PC-9 (cell line): ENCODE results near the gene PTGFRN. TPM values are rescaled to one million over a fixed set of nuclear protein-coding genes. Genes with fewer than 3 reads are reported as not detected.

ENCODE experiments used
- BruUV-seq: library from RNA; stranded (reverse); fragments of 400-500 nt; replicated peaks from 2 replicates; lab custom pipeline; 2021; lab: Mats Ljungman, UMichigan
- CTCF ChIA-PET: fragments of 300-600 bp; sonication (Branson Sonifier 250); formaldehyde crosslinking; loops from one replicate; lab custom pipeline; 2022; ENCODE audit warnings: antibody characterized with exemption; lab: Charles Lee
- POLR2A ChIA-PET: fragments of 300-600 bp; sonication (Branson Sonifier 250); formaldehyde crosslinking; loops from one replicate; lab custom pipeline; 2022; ENCODE audit warnings: antibody characterized with exemption; ENCODE audit not compliant: unreplicated experiment; lab: Charles Lee
- DNase-seq, 2 experiments: peaks; one replicate each; pipeline versions ENCODE4 v3.0.0 to v3.0.0-alpha.2; 2015 to 2022; ENCODE audit warnings: mixed read lengths in 1 of 2
- H2AFZ ChIP-seq: fragments of 200-600 bp; sonication (generic); 2 replicates; pipeline ENCODE4 v1.8.1; 2017; ENCODE audit warnings: antibody characterized with exemption
- H3F3A ChIP-seq: fragments of 200-600 bp; sonication (generic); 2 replicates; pipeline ENCODE4 v1.8.1; 2017; ENCODE audit warnings: antibody characterized with exemption, mild to moderate bottlenecking, low read depth; ENCODE audit not compliant: insufficient read depth
- H3K27ac ChIP-seq: fragments of 200-600 bp; sonication (generic); 2 replicates; pipeline ENCODE4 v1.6.1; 2016; ENCODE audit warnings: mixed run types
- H3K27me3 ChIP-seq: fragments of 200-600 bp; sonication (generic); 2 replicates; pipeline ENCODE4 v1.6.1; 2016; ENCODE audit warnings: low read depth, mixed run types; ENCODE audit not compliant: insufficient read depth
- H3K36me3 ChIP-seq: fragments of 200-600 bp; sonication (generic); 2 replicates; pipeline ENCODE4 v1.6.1; 2016; ENCODE audit warnings: low read depth, mixed run types
- H3K4me1 ChIP-seq: fragments of 200-600 bp; sonication (generic); replicated peaks from 2 replicates; pipeline ENCODE4 v1.6.1; 2016; ENCODE audit warnings: mixed run types; ENCODE audit not compliant: insufficient read depth
- H3K4me2 ChIP-seq: fragments of 200-600 bp; sonication (generic); 2 replicates; pipeline ENCODE4 v1.6.1; 2017; ENCODE audit warnings: mixed run types
- H3K4me3 ChIP-seq: fragments of 200-600 bp; sonication (generic); 2 replicates; pipeline ENCODE4 v1.6.1; 2016; ENCODE audit warnings: mixed run types
- H3K79me2 ChIP-seq: fragments of 200-600 bp; sonication (generic); 2 replicates; pipeline ENCODE4 v1.6.1; 2017; ENCODE audit warnings: low read depth, mixed run types
- H3K9me2 ChIP-seq: fragments of 200-600 bp; sonication (generic); 2 replicates; pipeline ENCODE4 v1.8.1; 2017; ENCODE audit warnings: mild to moderate bottlenecking; ENCODE audit not compliant: insufficient read depth
- H3K9me3 ChIP-seq: fragments of 200-600 bp; sonication (generic); 2 replicates; pipeline ENCODE4 v1.8.1; 2016; ENCODE audit warnings: low read depth; ENCODE audit not compliant: insufficient read depth
- H4K20me1 ChIP-seq: fragments of 200-600 bp; sonication (generic); 2 replicates; pipeline ENCODE4 v1.8.1; 2017; ENCODE audit not compliant: insufficient read depth
- CTCF ChIP-seq: fragments of 200-600 bp; sonication (generic); conservative IDR thresholded peaks from 2 replicates; pipeline ENCODE4 v1.6.1; 2017; ENCODE audit warnings: mixed run types, antibody characterized with exemption, mild to moderate bottlenecking, moderate library complexity
- EZH2 ChIP-seq: fragments of 200-600 bp; sonication (generic); IDR thresholded peaks from 2 replicates; pipeline ENCODE4 v1.8.0; 2017; ENCODE audit warnings: antibody characterized with exemption, low read depth
- intact Hi-C: fragments of 100-400 bp; cut with micrococcal nuclease; formaldehyde crosslinking; loops from one replicate; pipeline ENCODE4 v1.10.0; 2022; ENCODE audit not compliant: unreplicated experiment
- total RNA-seq: library from RNA; stranded (reverse); gene quantifications from 2 replicates; pipeline ENCODE4 v1.2.3, GENCODE V29; 2021

The PTGFRN gene
- total RNA-seq, 1 experiment from 2014 or later, result 87.3 TPM

- Histone ChIP-seq H3K27ac (no peak overlapping the region), H3K4me3 (no peak overlapping the region), H3K79me2 (no peaks in the 10 kb centered on the region), H3K4me1 (peaks cover 4% of the 10 kb centered on the region), H3K27me3 (no peaks in the 10 kb centered on the region), H3K4me2 (no peak overlapping the region), H4K20me1 (no peaks in the 10 kb centered on the region), H3K9me2 (no peaks in the 10 kb centered on the region), H3K9me3 (no peaks in the 10 kb centered on the region), H3F3A (peaks cover 3% of the 10 kb centered on the region; the same call in 1 of the 2 replicates), H2AFZ (no peak overlapping the region), H3K36me3 (no peaks in the 10 kb centered on the region)
- TF ChIP-seq EZH2, result no peak
- TF ChIP-seq CTCF, result no peak
- no TSS peak for BruUV-seq
- no peak for DNase-seq
- ChIA-PET CTCF (no interaction called here), POLR2A (no interaction called here)
- intact Hi-C loops, result loop anchor here (10.0 kb wide), 1 partner anchor 53 kb away; no protein-coding TSS in a partner anchor
These were observed 82.2 kb downstream of the PTGFRN start for GRCh38 chr1:116991918-116992317.

- DNase-seq, result no peak
- Histone ChIP-seq H3K4me1 (peaks cover 12% of the 10 kb centered on the region), H4K20me1 (no peaks in the 10 kb centered on the region), H3K4me2 (no peak overlapping the region), H3K27ac (no peak overlapping the region), H3F3A (peaks cover 8% of the 10 kb centered on the region; the same call in 1 of the 2 replicates), H2AFZ (no peak overlapping the region), H3K4me3 (no peak overlapping the region), H3K36me3 (no peaks in the 10 kb centered on the region), H3K27me3 (no peaks in the 10 kb centered on the region), H3K9me3 (no peaks in the 10 kb centered on the region), H3K79me2 (no peaks in the 10 kb centered on the region), H3K9me2 (no peaks in the 10 kb centered on the region)
- no peak for TF ChIP-seq EZH2
- TF ChIP-seq CTCF, result no peak
- CTCF ChIA-PET, result no interaction called here
- intact Hi-C loops, result loop anchor here (10.0 kb wide), 1 partner anchor 52 kb away; no protein-coding TSS in a partner anchor
- no TSS peak for BruUV-seq
- POLR2A ChIA-PET, result no interaction called here
These were observed 83.6 kb downstream of the PTGFRN start for GRCh38 chr1:116993286-116993685.

GRCh38 chr1:116994411-116994810 is 84.7 kb downstream of the PTGFRN start:
- Histone ChIP-seq H3K27me3 (no peaks in the 10 kb centered on the region), H3K9me2 (no peaks in the 10 kb centered on the region), H2AFZ (no peak overlapping the region), H3K27ac (no peak overlapping the region), H3K36me3 (no peaks in the 10 kb centered on the region), H3K4me2 (no peak overlapping the region), H4K20me1 (no peaks in the 10 kb centered on the region), H3K4me3 (no peak overlapping the region), H3K4me1 (peaks cover 12% of the 10 kb centered on the region), H3K9me3 (no peaks in the 10 kb centered on the region), H3K79me2 (no peaks in the 10 kb centered on the region), H3F3A (peaks cover 8% of the 10 kb centered on the region; the same call in 1 of the 2 replicates)
- no TSS peak for BruUV-seq
- intact Hi-C loops, result loop anchor here (10.0 kb wide), 1 partner anchor 50 kb away; no protein-coding TSS in a partner anchor
- ChIA-PET CTCF (no interaction called here), POLR2A (no interaction called here)
- no peak for DNase-seq
- no peak for TF ChIP-seq EZH2
- no peak for TF ChIP-seq CTCF
